CD4-positive, CD25-positive, alpha-beta regulatory T cell (primary cell): ENCODE results near the gene GRIK4. TPM values are rescaled to one million over a fixed set of nuclear protein-coding genes. Genes with fewer than 3 reads are reported as not detected.

Source experiments
- ATAC-seq, 2 donors: fragments of 150-1000 bp; cut with Tn5 transposase; one replicate each; pipeline ENCODE4 v1.10.0; 2021; ENCODE audit warnings: low read depth in 2 of 2, moderate number of reproducible peaks in 2 of 2, moderate library complexity in 1 of 2
- DNase-seq, 3 donors: peaks; one replicate each; pipeline versions ENCODE4 v3.0.0 to v3.0.0-alpha.2; 2012 to 2022; ENCODE audit warnings: mixed read lengths in 1 of 3
- H3K27ac ChIP-seq: one replicate; pipeline ENCODE4 v1.7.0; 2013; ENCODE audit warnings: mild to moderate bottlenecking, low read length; ENCODE audit not compliant: insufficient read depth, poor library complexity, severe bottlenecking
- H3K27me3 ChIP-seq: one replicate; pipeline ENCODE4 v1.7.0; 2013; ENCODE audit warnings: low read length; ENCODE audit not compliant: control insufficient read depth, insufficient read depth
- H3K36me3 ChIP-seq: one replicate; pipeline ENCODE4 v1.7.0; 2013; ENCODE audit warnings: mild to moderate bottlenecking, low read length, moderate library complexity; ENCODE audit not compliant: control insufficient read depth, insufficient read depth
- H3K4me1 ChIP-seq: 2 replicates; pipeline ENCODE4 v1.7.0; 2013; ENCODE audit warnings: mild to moderate bottlenecking, low read length; ENCODE audit not compliant: insufficient read depth, control insufficient read depth, poor library complexity, severe bottlenecking
- H3K4me3 ChIP-seq: one replicate; pipeline ENCODE4 v1.7.0; 2013; ENCODE audit warnings: low read depth, mild to moderate bottlenecking, low read length, moderate library complexity
- H3K9me3 ChIP-seq, 2 experiments: 1 replicate in 1 of 2; 2 replicates in 1 of 2; pipeline ENCODE4 v1.7.0; 2013; ENCODE audit warnings: low read length in 2 of 2, mild to moderate bottlenecking in 1 of 2, moderate library complexity in 1 of 2; ENCODE audit not compliant: control insufficient read depth in 2 of 2
- H3K27ac Mint-ChIP-seq, 3 donors: one replicate each; pipeline ENCODE4 v1.8.0; 2020 to 2022; ENCODE audit warnings: mild to moderate bottlenecking in 3 of 3, mixed read lengths in 3 of 3, moderate library complexity in 2 of 3
- H3K27me3 Mint-ChIP-seq: one replicate; pipeline ENCODE4 v1.8.0; 2022; ENCODE audit warnings: mild to moderate bottlenecking, mixed read lengths
- H3K36me3 Mint-ChIP-seq: one replicate; pipeline ENCODE4 v1.8.0; 2020; ENCODE audit warnings: mixed read lengths
- H3K4me1 Mint-ChIP-seq, 4 donors: one replicate each; pipeline ENCODE4 v1.8.0; 2020 to 2022; ENCODE audit warnings: mixed read lengths in 4 of 4, mild to moderate bottlenecking in 1 of 4
- H3K4me3 Mint-ChIP-seq, 4 donors: one replicate each; pipeline ENCODE4 v1.8.0; 2020 to 2022; ENCODE audit warnings: mild to moderate bottlenecking in 4 of 4, mixed read lengths in 4 of 4, moderate library complexity in 3 of 4
- H3K9me3 Mint-ChIP-seq, 7 donors: one replicate each; pipeline ENCODE4 v1.8.0; 2020 to 2022; ENCODE audit warnings: mixed read lengths in 7 of 7, mild to moderate bottlenecking in 3 of 7, moderate library complexity in 2 of 7
- polyA plus RNA-seq, 4 donors: library from polyadenylated mRNA; unstranded; fragments of 300-500 nt; fragmentation: Illumina TruSeq; gene quantifications; one replicate each; pipeline ENCODE4 v1.2.3, GENCODE V29; 2021
- total RNA-seq: library from RNA; stranded (reverse); gene quantifications from one replicate; pipeline ENCODE4 v1.2.3, GENCODE V29; 2022

GRIK4 gene
- total and polyA plus RNA-seq, 5 donors from 2014 or later: not detected

GRCh38 chr11:120972621-120973020 lies 461.1 kb downstream of the GRIK4 start:
- H3K4me1 Mint-ChIP-seq: peaks cover 0 to 4% (median 0%) of the 10 kb centered on the region in 4 donors
- H3K27ac ChIP-seq: no peak overlapping the region
- no peak overlapping the region for H3K27ac Mint-ChIP-seq
- H3K9me3 ChIP-seq: no peaks in the 10 kb centered on the region
- peaks cover 6% of the 10 kb centered on the region for H3K27me3 ChIP-seq
- H3K36me3 ChIP-seq: no peaks in the 10 kb centered on the region
- ATAC-seq: no peak
- no peaks in the 10 kb centered on the region for H3K36me3 Mint-ChIP-seq
- H3K4me1 ChIP-seq: no peaks in the 10 kb centered on the region
- H3K9me3 Mint-ChIP-seq: peaks cover 0 to 1% (median 0%) of the 10 kb centered on the region in 7 donors
- no peak overlapping the region for H3K4me3 ChIP-seq
- H3K27me3 Mint-ChIP-seq: peaks cover 6% of the 10 kb centered on the region
- no peak for DNase-seq
- H3K4me3 Mint-ChIP-seq: no peak overlapping the region

GRCh38 chr11:120973501-120973900 lies 462.0 kb downstream of the GRIK4 start:
- Histone ChIP-seq H3K36me3 (no peaks in the 10 kb centered on the region), H3K4me1 (no peaks in the 10 kb centered on the region), H3K4me3 (no peak overlapping the region), H3K9me3 (no peaks in the 10 kb centered on the region), H3K27me3 (peaks cover 6% of the 10 kb centered on the region), H3K27ac (no peak overlapping the region)
- DNase-seq (no peak), ATAC-seq (no peak)
- H3K4me1 Mint-ChIP-seq: peaks cover 0 to 4% (median 0%) of the 10 kb centered on the region in 4 donors
- peaks cover 0 to 1% (median 0%) of the 10 kb centered on the region in 7 donors for H3K9me3 Mint-ChIP-seq
- no peak overlapping the region for H3K27ac Mint-ChIP-seq
- peaks cover 11% of the 10 kb centered on the region for H3K27me3 Mint-ChIP-seq
- H3K36me3 Mint-ChIP-seq: no peaks in the 10 kb centered on the region
- no peak overlapping the region for H3K4me3 Mint-ChIP-seq

- peaks cover 11% of the 10 kb centered on the region for H3K27me3 Mint-ChIP-seq
Measured at GRCh38 chr11:120974466-120974865, 462.9 kb downstream of the GRIK4 start.

GRCh38 chr11:120974965-120975364 lies 463.4 kb downstream of the GRIK4 start:
- H3K27me3 Mint-ChIP-seq: peaks cover 11% of the 10 kb centered on the region
- H3K27ac Mint-ChIP-seq: no peak overlapping the region
- no peaks in the 10 kb centered on the region for H3K9me3 Mint-ChIP-seq
- no peaks in the 10 kb centered on the region for H3K9me3 ChIP-seq
- H3K27me3 ChIP-seq: peaks cover 6% of the 10 kb centered on the region
- no peaks in the 10 kb centered on the region for H3K4me1 ChIP-seq
- no peak overlapping the region for H3K27ac ChIP-seq
- DNase-seq (no peak), ATAC-seq (no peak)
- H3K36me3 ChIP-seq: no peaks in the 10 kb centered on the region
- no peak overlapping the region for H3K4me3 ChIP-seq
- peaks cover 0 to 4% (median 0%) of the 10 kb centered on the region in 4 donors for H3K4me1 Mint-ChIP-seq
- H3K4me3 Mint-ChIP-seq: no peak overlapping the region
- H3K36me3 Mint-ChIP-seq: no peaks in the 10 kb centered on the region

More at GRCh38 chr11:120974466-120974865, 462.9 kb downstream of the GRIK4 start:
- H3K4me3 Mint-ChIP-seq: no peak overlapping the region
- Histone ChIP-seq H3K9me3 (no peaks in the 10 kb centered on the region), H3K27me3 (peaks cover 6% of the 10 kb centered on the region), H3K27ac (no peak overlapping the region), H3K36me3 (no peaks in the 10 kb centered on the region), H3K4me3 (no peak overlapping the region), H3K4me1 (no peaks in the 10 kb centered on the region)
- H3K4me1 Mint-ChIP-seq: peaks cover 0 to 4% (median 0%) of the 10 kb centered on the region in 4 donors
- peaks cover 0 to 1% (median 0%) of the 10 kb centered on the region in 7 donors for H3K9me3 Mint-ChIP-seq
- no peaks in the 10 kb centered on the region for H3K36me3 Mint-ChIP-seq
- DNase-seq (no peak), ATAC-seq (no peak)
- H3K27ac Mint-ChIP-seq: no peak overlapping the region

GRCh38 chr11:120977266-120978137 lies 466.0 kb downstream of the GRIK4 start:
- DNase-seq (no peak), ATAC-seq (no peak)
- Histone ChIP-seq H3K9me3 (no peaks in the 10 kb centered on the region), H3K4me1 (no peaks in the 10 kb centered on the region), H3K36me3 (no peaks in the 10 kb centered on the region), H3K4me3 (no peak overlapping the region), H3K27ac (no peak overlapping the region), H3K27me3 (peaks cover 8% of the 10 kb centered on the region)
- Mint-ChIP-seq H3K4me1 (peaks cover 0 to 4% (median 0%) of the 10 kb centered on the region in 4 donors), H3K27ac (no peak overlapping the region), H3K9me3 (no peaks in the 10 kb centered on the region), H3K36me3 (no peaks in the 10 kb centered on the region), H3K4me3 (no peak overlapping the region), H3K27me3 (peaks cover 10% of the 10 kb centered on the region)

- no peak overlapping the region for H3K27ac Mint-ChIP-seq
- no peaks in the 10 kb centered on the region for H3K36me3 ChIP-seq
- H3K36me3 Mint-ChIP-seq: no peaks in the 10 kb centered on the region
- no peaks in the 10 kb centered on the region for H3K4me1 ChIP-seq
- H3K4me1 Mint-ChIP-seq: peaks cover 0 to 4% (median 0%) of the 10 kb centered on the region in 4 donors
- H3K27ac ChIP-seq: no peak overlapping the region
- H3K9me3 Mint-ChIP-seq: peaks cover 0 to 3% (median 0%) of the 10 kb centered on the region in 7 donors
- ATAC-seq: no peak
- H3K27me3 Mint-ChIP-seq: peaks cover 17% of the 10 kb centered on the region
- H3K4me3 Mint-ChIP-seq: no peak overlapping the region
- no peaks in the 10 kb centered on the region for H3K9me3 ChIP-seq
- no peak for DNase-seq
- no peak overlapping the region for H3K4me3 ChIP-seq
- peaks cover 11% of the 10 kb centered on the region for H3K27me3 ChIP-seq
Measured at GRCh38 chr11:120978701-120979100, 467.2 kb downstream of the GRIK4 start.

GRCh38 chr11:120985718-120986569 lies 474.4 kb downstream of the GRIK4 start:
- H3K27me3 Mint-ChIP-seq: peaks cover 43% of the 10 kb centered on the region
- peaks cover 0 to 9% (median 4%) of the 10 kb centered on the region in 4 donors for H3K4me1 Mint-ChIP-seq
- no peaks in the 10 kb centered on the region for H3K36me3 Mint-ChIP-seq
- Histone ChIP-seq H3K4me1 (peaks cover 10% of the 10 kb centered on the region), H3K36me3 (no peaks in the 10 kb centered on the region), H3K4me3 (no peak overlapping the region), H3K27ac (no peak overlapping the region), H3K9me3 (no peaks in the 10 kb centered on the region), H3K27me3 (peaks cover 8% of the 10 kb centered on the region)
- peak; percentile 74 to 82 for ATAC-seq
- peaks cover 0 to 3% (median 0%) of the 10 kb centered on the region in 7 donors for H3K9me3 Mint-ChIP-seq
- peak; percentile 3 to 41 (median 22) for DNase-seq
- H3K27ac Mint-ChIP-seq: no peak overlapping the region
- H3K4me3 Mint-ChIP-seq: peak overlapping the region in 3 of 4 donors; percentile 76 to 81 (median 78)
